ENCODE data around the gene RAB6A. TPM values are rescaled to one million over a fixed set of nuclear protein-coding genes. Genes with fewer than 3 reads are reported as not detected.
"Not testable (repeated sequence)": the region's sequence is repeated elsewhere in the genome, so short reads cannot be mapped to it uniquely, and the experiment has no call there.

The RAB6A gene
- total RNA-seq, 4 donors from 2014 or later: 107 to 145 (median 118) TPM

- DNase-seq (ENCODE audit: low spot score) (no peak), ATAC-seq (ENCODE audit: low FRiP score) (no peak)
- TF ChIP-seq CTCF (IDR thresholded peaks at IDR 0.05): no peak
Measured at GRCh38 chr11:73795925-73796632, 35.2 kb upstream of the RAB6A start.

DNA sequence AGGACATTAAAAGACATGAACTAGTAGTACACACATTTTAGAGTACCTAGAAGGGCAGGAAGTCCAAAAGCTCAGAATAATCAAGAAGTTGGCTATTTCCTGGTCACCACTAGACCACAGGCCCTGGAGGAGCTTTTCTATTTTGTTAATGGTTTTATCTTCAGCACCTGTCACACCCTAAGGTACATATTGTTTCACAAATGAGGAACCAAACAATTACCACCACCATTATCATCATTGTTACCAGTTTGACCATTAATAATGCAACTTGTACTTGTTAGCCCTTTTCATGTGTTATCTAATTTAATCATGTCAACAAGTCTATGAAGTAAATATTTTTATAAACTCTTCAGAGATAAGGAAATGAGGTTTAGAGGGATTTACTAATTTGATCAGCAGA lies 31.7 kb upstream of the RAB6A start:
- ATAC-seq (ENCODE audit: low FRiP score) (no peak), DNase-seq (ENCODE audit: low spot score) (no peak)
- no peak for TF ChIP-seq CTCF (IDR thresholded peaks at IDR 0.05)

DNA sequence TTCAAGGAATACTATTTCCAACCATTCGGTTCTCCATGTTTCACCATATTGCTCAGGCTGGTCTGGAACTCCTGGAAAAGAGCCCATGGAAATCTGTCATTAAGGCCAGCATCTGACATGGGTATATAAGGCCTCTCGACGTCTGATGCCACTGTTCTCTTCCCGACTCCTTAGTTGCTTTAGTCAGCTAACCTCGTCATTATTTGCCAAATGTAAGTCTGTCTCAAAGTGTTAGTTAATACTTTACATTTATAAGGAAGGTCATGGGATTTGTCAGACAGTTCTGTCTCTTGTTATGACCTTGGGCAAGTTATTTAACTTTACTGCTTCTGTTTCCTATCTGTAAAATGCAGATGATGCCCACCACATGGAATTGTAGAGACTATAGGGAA lies 28.4 kb upstream of the RAB6A start:
- no peak for TF ChIP-seq CTCF (IDR thresholded peaks at IDR 0.05)
- no peak for DNase-seq (ENCODE audit: low spot score)
- no peak for ATAC-seq (ENCODE audit: low FRiP score)

DNA sequence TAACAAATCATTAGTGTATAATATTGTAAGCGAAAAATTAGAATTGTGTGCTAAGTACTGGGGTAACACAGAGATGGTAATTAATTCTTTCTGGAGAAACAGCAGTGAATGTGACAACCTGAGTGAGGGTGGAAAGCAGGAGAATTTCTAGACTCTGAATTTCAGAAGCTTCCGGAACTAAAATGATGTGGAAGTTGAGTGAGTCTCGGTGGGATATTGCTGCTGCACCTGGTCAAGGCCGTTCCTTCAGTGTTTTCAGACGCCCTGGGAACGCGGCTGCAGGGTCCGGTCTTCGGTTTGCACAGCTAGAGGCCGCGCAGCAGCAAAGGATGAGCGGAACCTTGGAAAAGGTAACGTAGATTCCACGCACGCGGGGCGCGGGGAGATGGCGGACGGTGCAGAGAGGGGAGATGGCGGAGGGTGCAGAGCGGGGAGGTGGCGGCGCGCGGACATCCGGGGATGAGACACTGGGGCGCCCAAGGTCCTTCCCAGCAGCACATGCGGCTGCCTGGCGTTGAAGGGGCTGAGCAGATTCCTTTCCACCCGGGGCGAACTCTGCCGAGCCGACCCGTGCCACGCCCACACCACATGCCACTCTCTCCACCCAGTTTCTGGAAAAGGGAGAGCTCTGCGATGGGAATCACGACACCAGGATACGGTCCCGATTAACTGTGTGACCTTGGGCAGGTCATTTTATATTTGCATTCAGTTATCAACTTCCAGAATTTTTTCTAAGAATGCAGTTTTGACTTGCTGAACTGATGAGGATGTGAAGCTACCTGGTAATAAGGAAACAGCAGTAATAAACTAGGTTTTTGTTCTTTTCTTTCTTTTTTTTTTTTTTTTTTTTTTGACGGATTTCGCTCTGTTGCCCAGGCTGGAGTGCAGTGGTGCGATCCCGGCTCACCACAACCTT lies 27.0 kb upstream of the RAB6A start, which contains the start of gene MRPL48:
Gene MRPL48, plus strand, starts transcription at position 232 of the 916 bp plus-strand sequence. Its CDS starts 98 bp downstream, at position 330.
- peak; percentile 67 for DNase-seq (ENCODE audit: low spot score)
- no peak for TF ChIP-seq CTCF (IDR thresholded peaks at IDR 0.05)
- peak; percentile 99 for ATAC-seq (ENCODE audit: low FRiP score)

GRCh38 chr11:73787051-73787642 lies 26.3 kb upstream of the RAB6A start:
- DNase-seq (ENCODE audit: low spot score): no peak
- peak; percentile 11 for ATAC-seq (ENCODE audit: low FRiP score)
- no peak for TF ChIP-seq CTCF (IDR thresholded peaks at IDR 0.05)

DNA sequence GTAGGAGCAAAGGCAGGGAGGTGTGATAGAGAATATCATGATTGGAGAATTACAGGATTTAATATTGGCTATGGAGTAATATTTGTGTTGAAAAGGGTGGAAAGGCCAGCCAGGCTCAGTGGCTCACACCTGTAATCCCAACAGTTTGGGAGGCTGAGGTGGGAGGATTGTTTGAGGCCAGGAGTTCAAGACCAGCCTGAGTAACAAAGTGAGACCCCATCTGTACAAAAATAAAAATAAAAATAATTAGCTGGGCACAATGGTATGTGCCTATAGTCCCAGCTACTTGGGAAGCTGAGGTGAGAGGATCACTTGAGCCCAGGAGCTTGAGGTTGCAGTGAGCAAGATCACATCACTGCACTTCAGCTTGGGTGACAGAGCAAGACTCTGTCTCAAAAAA lies 24.6 kb upstream of the RAB6A start:
- DNase-seq (ENCODE audit: low spot score); ATAC-seq (ENCODE audit: low FRiP score): not testable (repeated sequence)

DNA sequence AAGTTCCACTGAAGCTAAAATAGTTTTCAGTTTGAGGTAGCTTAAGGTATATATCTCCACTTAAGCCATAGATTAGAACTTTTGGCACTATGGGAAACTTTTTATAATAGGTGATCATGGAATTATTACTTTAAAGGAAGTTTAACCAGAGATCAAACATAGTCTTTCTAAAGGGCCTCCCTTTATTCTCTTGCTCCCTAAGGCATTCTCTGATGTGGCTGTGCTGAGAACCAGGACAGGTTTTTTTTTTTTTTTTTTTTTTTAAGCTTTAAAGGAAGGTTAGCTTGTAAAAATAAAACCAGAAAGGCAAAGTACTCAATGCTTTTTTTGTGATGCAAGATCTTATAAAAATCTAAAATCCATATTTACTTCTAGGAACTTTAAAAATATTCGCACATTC lies 23.9 kb upstream of the RAB6A start:
- ATAC-seq (ENCODE audit: low FRiP score): no peak
- no peak for DNase-seq (ENCODE audit: low spot score)
- no peak for TF ChIP-seq CTCF (IDR thresholded peaks at IDR 0.05)

All from omental fat pad (tissue), 4 donors.